HepG2 (cell line): ENCODE measurements around the gene CECR2. TPM values are rescaled to one million over a fixed set of nuclear protein-coding genes. Genes with fewer than 3 reads are reported as not detected.

Experiments used
- ATAC-seq: fragments of 200-7000 bp; cut with Tn5 transposase; 3 replicates; pipeline ENCODE4 v1.9.1; 2020; ENCODE audit warnings: mild to moderate bottlenecking, moderate library complexity
- BruUV-seq: library from RNA; stranded (reverse); fragments of 400-500 nt; replicated peaks from 2 replicates; lab custom pipeline; 2021; lab: Mats Ljungman, UMichigan
- CTCF ChIA-PET: fragments of 300-600 bp; formaldehyde crosslinking; extraction: SDS; loops from one replicate; lab custom pipeline; 2021; ENCODE audit warnings: low total read pairs, inconsistent platforms, low intra/inter-chr PET ratio; lab: Yijun Ruan, JAX
- POLR2A ChIA-PET: fragments of 350-600 bp; sonication (Branson Sonifier 250); formaldehyde crosslinking; loops from one replicate; lab custom pipeline; 2020; ENCODE audit warnings: antibody characterized with exemption, inconsistent platforms; lab: Yijun Ruan, JAX
- DNase-seq: peaks from one replicate; pipeline ENCODE4 v3.0.0-alpha.2; 2015; ENCODE audit warnings: low spot score
- FAIRE-seq: peaks from 3 replicates; lab custom pipeline; 2011; peaks lifted over from hg19 to GRCh38; lab: Jason Lieb, UNC
- H2AFZ ChIP-seq: one replicate; pipeline ENCODE4 v1.6.1; 2011; ENCODE audit warnings: low read length, inconsistent platforms
- H3K27ac ChIP-seq: fragments of 300-600 bp; 3 replicates; pipeline ENCODE4 v1.8.0; 2011; ENCODE audit warnings: mixed run types, mild to moderate bottlenecking, mixed read lengths, low read length, inconsistent platforms; ENCODE audit not compliant: insufficient read depth; ENCODE audit errors: extremely low read length
- H3K27me3 ChIP-seq, 2 experiments: fragments of 200-600 bp in 1 of 2; 2 replicates in 1 of 2; 3 replicates in 1 of 2; pipeline versions ENCODE4 v1.6.0 to v1.8.0; 2011; ENCODE audit warnings: low read length in 2 of 2, mild to moderate bottlenecking in 2 of 2, moderate library complexity in 2 of 2, inconsistent platforms in 1 of 2; ENCODE audit not compliant: insufficient read depth in 2 of 2, control insufficient read depth in 1 of 2
- H3K36me3 ChIP-seq, 2 experiments: fragments of 200-600 bp in 1 of 2; replicated peaks in 1 of 2; 2 replicates in 1 of 2; 3 replicates in 1 of 2; pipeline versions ENCODE4 v1.5.1 to v1.8.0; 2011; ENCODE audit warnings: low read length in 2 of 2, inconsistent platforms in 1 of 2; ENCODE audit not compliant: insufficient read depth in 2 of 2, control insufficient read depth in 1 of 2
- H3K4me1 ChIP-seq: 2 replicates; pipeline ENCODE4 v1.5.1; 2012; ENCODE audit warnings: low read length, inconsistent platforms; ENCODE audit not compliant: insufficient read depth
- H3K4me2 ChIP-seq: 2 replicates; pipeline ENCODE4 v1.6.0; 2011; ENCODE audit warnings: low read depth, low read length, inconsistent platforms
- H3K4me3 ChIP-seq, 3 experiments: fragments of 200-600 bp in 1 of 3; sonication (generic), shearing (Covaris generic) in 1 of 3; replicated peaks in 1 of 3; 2 replicates each; pipeline ENCODE4 v1.5.1; 2011 to 2016; ENCODE audit warnings: low read length in 3 of 3, inconsistent platforms in 2 of 3, low read depth in 2 of 3, mild to moderate bottlenecking in 2 of 3, control low read depth in 1 of 3, mixed read lengths in 1 of 3; ENCODE audit not compliant: insufficient read depth in 1 of 3
- H3K79me2 ChIP-seq: one replicate; pipeline ENCODE4 v1.6.1; 2011; ENCODE audit warnings: low read length, inconsistent platforms; ENCODE audit not compliant: insufficient read depth
- H3K9ac ChIP-seq: 2 replicates; pipeline ENCODE4 v1.6.0; 2011; ENCODE audit warnings: mild to moderate bottlenecking, low read depth, low read length, inconsistent platforms; ENCODE audit not compliant: insufficient read depth
- H3K9me3 ChIP-seq: 2 replicates; pipeline ENCODE4 v1.5.1; 2012; ENCODE audit warnings: mild to moderate bottlenecking, low read length
- H4K20me1 ChIP-seq: 2 replicates; pipeline ENCODE4 v1.6.0; 2011; ENCODE audit warnings: inconsistent platforms, mild to moderate bottlenecking, low read length, moderate library complexity; ENCODE audit not compliant: insufficient read depth
- CENPT ChIP-seq: sonication (generic); formaldehyde crosslinking; IDR thresholded peaks from 2 replicates; pipeline ENCODE4 v1.8.0; 2022; ENCODE audit warnings: low read depth, mild to moderate bottlenecking, moderate library complexity, missing genetic modification reagents
- MED1 ChIP-seq: sonication (generic); formaldehyde crosslinking; IDR thresholded peaks from 2 replicates; pipeline ENCODE4 v1.4.0; 2020; ENCODE audit warnings: missing genetic modification reagents
- NFIC ChIP-seq: IDR thresholded peaks from 2 replicates; pipeline ENCODE4 v1.6.1; 2012; ENCODE audit warnings: mild to moderate bottlenecking, low read length, inconsistent platforms
- STAG1 ChIP-seq: sonication (generic); formaldehyde crosslinking; IDR thresholded peaks from 2 replicates; pipeline ENCODE4 v1.4.0; 2020; ENCODE audit warnings: missing genetic modification reagents
- U2AF2 ChIP-seq: fragments of 200-400 bp; formaldehyde crosslinking; IDR thresholded peaks from 2 replicates; pipeline ENCODE4 v1.6.1; 2017; ENCODE audit warnings: low read depth, mild to moderate bottlenecking, low read length
- ZNF598 ChIP-seq: sonication (generic); formaldehyde crosslinking; IDR thresholded peaks from 2 replicates; pipeline ENCODE4 v1.5.1; 2020; ENCODE audit warnings: mild to moderate bottlenecking, missing genetic modification reagents, borderline replicate concordance
- WGBS: methylation state at CpG from one replicate; pipeline ENCODE4 v1.1.6; 2017; ENCODE audit warnings: low lambda C conversion rate; 5-methylcytosine and 5-hydroxymethylcytosine counted together
- in situ Hi-C: cut with HindIII; loops from 2 replicates; pipeline ENCODE4 v1.10.0; 2017; ENCODE audit warnings: low pct_unique_long_range_greater_than_20kb; ENCODE audit not compliant: extremely low pct_ligation_motif_present
- intact Hi-C: fragments of 100-400 bp; cut with micrococcal nuclease; formaldehyde crosslinking; loops from one replicate; pipeline ENCODE4 v1.10.0; 2022; ENCODE audit not compliant: unreplicated experiment
- polyA plus RNA-seq, 8 experiments: library from polyadenylated mRNA; depleted of rRNA in 3 of 8; stranded (reverse) in 7 of 8; unstranded in 1 of 8; fragments of >200 nt; fragmentation: Illumina TruSeq in 4 of 8; extraction: Trizol in 4 of 8; gene quantifications; 2 replicates each; pipeline versions ENCODE4 v1.2.1 to v1.2.3, GENCODE V29; 2011 to 2016; ENCODE audit warnings: low read depth in 4 of 8, missing spikeins in 1 of 8, mixed read lengths in 1 of 8; ENCODE audit not compliant: insufficient read depth in 1 of 8
- total RNA-seq, 5 experiments: library from RNA; depleted of rRNA; stranded (reverse); fragments of >200 nt; fragmentation: Illumina TruSeq; extraction: Trizol; gene quantifications; 2 replicates each; pipeline ENCODE4 v1.2.3, GENCODE V29; 2016; ENCODE audit warnings: low read depth in 1 of 5
- TF ChIP-seq, protein P1 (sequence below): sonication (generic); formaldehyde crosslinking; conservative IDR thresholded peaks from 2 replicates; pipeline ENCODE4 v1.8.0; 2022; ENCODE audit warnings: missing genetic modification reagents
- TF ChIP-seq, protein P2 (sequence below): sonication (generic); formaldehyde crosslinking; IDR thresholded peaks from 2 replicates; pipeline ENCODE4 v1.9.0; 2021; ENCODE audit warnings: missing genetic modification reagents, mild to moderate bottlenecking, borderline replicate concordance

Gene CECR2
- total and polyA plus RNA-seq, 2 of the 13 experiments (the other 11 are each of a cell fraction or from before 2014, with no cell fraction given) = not detected

DNA sequence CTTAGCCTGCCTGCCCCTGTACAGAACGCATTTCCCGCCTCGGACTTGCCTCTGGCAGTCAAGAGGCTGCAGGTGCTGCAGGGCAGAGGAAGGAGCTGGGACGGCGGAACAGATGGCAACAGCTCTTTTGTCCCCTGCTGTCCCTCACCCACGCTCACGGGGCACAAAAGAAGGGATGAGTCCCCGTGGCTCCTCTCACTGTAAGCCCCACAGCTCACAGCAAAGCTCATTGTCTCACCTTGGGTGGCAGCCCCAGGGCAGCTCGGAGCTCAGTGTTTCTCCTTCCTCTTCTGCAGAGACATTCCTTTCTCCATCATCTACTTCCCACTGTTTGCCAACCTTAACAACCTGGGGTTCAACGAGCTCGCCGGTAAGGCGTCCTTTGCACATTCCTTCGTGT lies 218.4 kb downstream of the CECR2 start (continued):
- TF ChIP-seq, protein P1, sequence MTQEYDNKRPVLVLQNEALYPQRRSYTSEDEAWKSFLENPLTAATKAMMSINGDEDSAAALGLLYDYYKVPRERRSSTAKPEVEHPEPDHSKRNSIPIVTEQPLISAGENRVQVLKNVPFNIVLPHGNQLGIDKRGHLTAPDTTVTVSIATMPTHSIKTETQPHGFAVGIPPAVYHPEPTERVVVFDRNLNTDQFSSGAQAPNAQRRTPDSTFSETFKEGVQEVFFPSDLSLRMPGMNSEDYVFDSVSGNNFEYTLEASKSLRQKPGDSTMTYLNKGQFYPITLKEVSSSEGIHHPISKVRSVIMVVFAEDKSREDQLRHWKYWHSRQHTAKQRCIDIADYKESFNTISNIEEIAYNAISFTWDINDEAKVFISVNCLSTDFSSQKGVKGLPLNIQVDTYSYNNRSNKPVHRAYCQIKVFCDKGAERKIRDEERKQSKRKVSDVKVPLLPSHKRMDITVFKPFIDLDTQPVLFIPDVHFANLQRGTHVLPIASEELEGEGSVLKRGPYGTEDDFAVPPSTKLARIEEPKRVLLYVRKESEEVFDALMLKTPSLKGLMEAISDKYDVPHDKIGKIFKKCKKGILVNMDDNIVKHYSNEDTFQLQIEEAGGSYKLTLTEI = no peak
- TF ChIP-seq NFIC = no peak
- TF ChIP-seq, protein P2, sequence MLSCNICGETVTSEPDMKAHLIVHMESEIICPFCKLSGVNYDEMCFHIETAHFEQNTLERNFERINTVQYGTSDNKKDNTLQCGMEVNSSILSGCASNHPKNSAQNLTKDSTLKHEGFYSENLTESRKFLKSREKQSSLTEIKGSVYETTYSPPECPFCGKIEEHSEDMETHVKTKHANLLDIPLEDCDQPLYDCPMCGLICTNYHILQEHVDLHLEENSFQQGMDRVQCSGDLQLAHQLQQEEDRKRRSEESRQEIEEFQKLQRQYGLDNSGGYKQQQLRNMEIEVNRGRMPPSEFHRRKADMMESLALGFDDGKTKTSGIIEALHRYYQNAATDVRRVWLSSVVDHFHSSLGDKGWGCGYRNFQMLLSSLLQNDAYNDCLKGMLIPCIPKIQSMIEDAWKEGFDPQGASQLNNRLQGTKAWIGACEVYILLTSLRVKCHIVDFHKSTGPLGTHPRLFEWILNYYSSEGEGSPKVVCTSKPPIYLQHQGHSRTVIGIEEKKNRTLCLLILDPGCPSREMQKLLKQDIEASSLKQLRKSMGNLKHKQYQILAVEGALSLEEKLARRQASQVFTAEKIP (CRISPR knock-in tag) = no peak
- no peak for TF ChIP-seq U2AF2
- TF ChIP-seq STAG1 (CRISPR knock-in tag) = no peak
- TF ChIP-seq ZNF598 (CRISPR knock-in tag) = no peak
- TF ChIP-seq MED1 (CRISPR knock-in tag) = no peak

DNA sequence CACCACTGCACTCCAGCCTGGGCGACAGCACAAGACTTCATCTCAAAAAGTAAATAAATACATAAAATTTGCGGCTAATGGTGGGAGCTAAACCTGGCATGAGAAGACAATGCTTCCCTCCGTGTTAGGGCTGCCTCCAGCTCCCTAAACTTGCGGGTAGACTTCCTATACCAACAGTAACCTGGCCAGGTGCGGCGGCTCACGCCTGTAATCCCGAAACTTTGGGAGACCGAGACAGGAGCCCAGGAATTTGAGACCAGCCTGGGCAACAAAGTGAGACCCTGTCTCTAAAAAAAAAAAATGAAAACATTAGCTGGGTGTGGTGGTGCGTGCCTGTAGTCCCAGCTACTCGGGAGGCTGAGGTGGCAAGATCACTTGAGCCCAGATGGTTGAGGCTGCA lies 219.3 kb downstream of the CECR2 start:
- no peak overlapping the region for H3K4me3 ChIP-seq
- H2AFZ ChIP-seq = no peak overlapping the region
- intact Hi-C loops (no loop called here), in situ Hi-C loops (no loop called here)
- H3K27ac ChIP-seq = no peak overlapping the region
- H3K4me2 ChIP-seq = no peak overlapping the region
- ATAC-seq (no peak), FAIRE-seq (no peak), DNase-seq (no peak)
- no peaks in the 10 kb centered on the region for H3K79me2 ChIP-seq
- no peaks in the 10 kb centered on the region for H3K9me3 ChIP-seq
- peaks cover 9 to 28% of the 10 kb centered on the region in 2 experiments; a peak in 4 of 5 replicates for H3K36me3 ChIP-seq
- BruUV-seq = no TSS peak
- TF ChIP-seq CENPT (CRISPR knock-in tag) = no peak
- no peaks in the 10 kb centered on the region for H4K20me1 ChIP-seq
- POLR2A ChIA-PET = no interaction called here
- no peaks in the 10 kb centered on the region for H3K27me3 ChIP-seq
- CTCF ChIA-PET = no interaction called here
- WGBS = 94% methylated on average over 9 of the region's 11 CpGs
- no peak overlapping the region for H3K9ac ChIP-seq
- H3K4me1 ChIP-seq = no peaks in the 10 kb centered on the region
